GM12878 (cell line): ENCODE results near the gene RBM6. TPM values are rescaled to one million over a fixed set of nuclear protein-coding genes. Genes with fewer than 3 reads are reported as not detected.

Source experiments
- ATAC-seq: fragments of 200-7000 bp; cut with Tn5 transposase; 3 replicates; pipeline ENCODE4 v1.9.1; 2020; ENCODE audit warnings: mild to moderate bottlenecking, moderate library complexity
- BruUV-seq: library from RNA; stranded (reverse); fragments of 400-500 nt; replicated peaks from 2 replicates; lab custom pipeline; 2021; lab: Mats Ljungman, UMichigan
- CTCF ChIA-PET: fragments of 300-600 bp; sonication (Branson Sonifier 250); formaldehyde crosslinking; extraction: SDS; loops from one replicate; lab custom pipeline; 2021; ENCODE audit warnings: inconsistent platforms; lab: Yijun Ruan, JAX
- POLR2A ChIA-PET: fragments of 350-600 bp; formaldehyde crosslinking; extraction: SDS; loops from one replicate; lab custom pipeline; 2021; ENCODE audit warnings: inconsistent platforms; lab: Charles Lee
- RAD21 ChIA-PET: fragments of 300-600 bp; sonication (Branson Sonifier 250); formaldehyde crosslinking; loops from one replicate; lab custom pipeline; 2023; ENCODE audit warnings: antibody characterized with exemption; ENCODE audit not compliant: unreplicated experiment; lab: Charles Lee
- SMC1A ChIA-PET: fragments of 300-600 bp; sonication (Branson Sonifier 250); formaldehyde crosslinking; loops from one replicate; lab custom pipeline; 2023; ENCODE audit not compliant: unreplicated experiment, uncharacterized antibody; lab: Charles Lee
- DNase-seq: peaks from one replicate; pipeline ENCODE4 v3.0.0-alpha.2; 2011; ENCODE audit warnings: low read depth, low spot score
- FAIRE-seq: peaks from 3 replicates; lab custom pipeline; 2011; peaks lifted over from hg19 to GRCh38; lab: Jason Lieb, UNC
- H2AFZ ChIP-seq: 2 replicates; pipeline ENCODE4 v1.6.0; 2011; ENCODE audit warnings: low read depth, low read length, control low read depth; ENCODE audit not compliant: control insufficient read depth
- H3K27ac ChIP-seq: 2 replicates; pipeline ENCODE4 v1.5.1; 2011; ENCODE audit warnings: control low read depth; ENCODE audit not compliant: control insufficient read depth, insufficient read depth
- H3K27me3 ChIP-seq, 2 experiments: replicated peaks in 1 of 2; 2 replicates each; pipeline versions ENCODE4 v1.6.0 to v1.6.1; 2011; ENCODE audit warnings: low read length in 1 of 2; ENCODE audit not compliant: control insufficient read depth in 2 of 2, insufficient read depth in 2 of 2
- H3K36me3 ChIP-seq, 2 experiments: 2 replicates each; pipeline ENCODE4 v1.5.1; 2011; ENCODE audit warnings: low read length in 1 of 2; ENCODE audit not compliant: control insufficient read depth in 2 of 2, insufficient read depth in 2 of 2
- H3K4me1 ChIP-seq: 2 replicates; pipeline ENCODE4 v1.6.1; 2011; ENCODE audit warnings: mild to moderate bottlenecking, low read length, moderate library complexity, mixed read lengths; ENCODE audit not compliant: control insufficient read depth, insufficient read depth
- H3K4me2 ChIP-seq: 2 replicates; pipeline ENCODE4 v1.6.0; 2011; ENCODE audit warnings: control low read depth; ENCODE audit not compliant: control insufficient read depth, insufficient read depth
- H3K4me3 ChIP-seq: fragments of 200-600 bp; sonication (generic); 2 replicates; pipeline ENCODE4 v1.5.1; 2016
- H3K79me2 ChIP-seq: 2 replicates; pipeline ENCODE4 v1.6.0; 2011; ENCODE audit warnings: low read length; ENCODE audit not compliant: control insufficient read depth, insufficient read depth
- H3K9ac ChIP-seq: 2 replicates; pipeline ENCODE4 v1.8.0; 2011; ENCODE audit warnings: low read length, control low read depth, mixed read lengths; ENCODE audit not compliant: control insufficient read depth, insufficient read depth
- H3K9me3 ChIP-seq: replicated peaks from 3 replicates; pipeline ENCODE4 v1.5.1; 2011; ENCODE audit warnings: mild to moderate bottlenecking, low read length; ENCODE audit not compliant: control insufficient read depth, insufficient read depth
- H4K20me1 ChIP-seq: 2 replicates; pipeline ENCODE4 v1.6.0; 2011; ENCODE audit not compliant: control insufficient read depth, insufficient read depth
- EGR1 ChIP-seq, 2 experiments: IDR thresholded peaks; 1 replicate in 1 of 2; 2 replicates in 1 of 2; pipeline ENCODE4 v1.6.1; 2011 to 2012; ENCODE audit warnings: low read depth in 2 of 2, low read length in 2 of 2, borderline replicate concordance in 1 of 2, mild to moderate bottlenecking in 1 of 2, moderate library complexity in 1 of 2
- GABPA ChIP-seq: IDR thresholded peaks from 2 replicates; pipeline ENCODE4 v1.6.1; 2014; ENCODE audit warnings: antibody characterized with exemption, low read depth, mild to moderate bottlenecking, inconsistent platforms
- RAD21 ChIP-seq: IDR thresholded peaks from 2 replicates; pipeline ENCODE4 v1.6.1; 2011; ENCODE audit warnings: mild to moderate bottlenecking, low read depth, low read length, moderate library complexity; ENCODE audit not compliant: insufficient read depth
- RB1 ChIP-seq: fragments of 450-650 bp; formaldehyde crosslinking; IDR thresholded peaks from 2 replicates; pipeline ENCODE4 v1.6.1; 2017; ENCODE audit warnings: mild to moderate bottlenecking, borderline replicate concordance
- STAT1 ChIP-seq: fragments of 450-650 bp; conservative IDR thresholded peaks from 2 replicates; pipeline ENCODE4 v1.6.1; 2014; ENCODE audit warnings: antibody characterized with exemption, mild to moderate bottlenecking
- TARDBP ChIP-seq: IDR thresholded peaks from 2 replicates; pipeline ENCODE4 v1.6.1; 2016; ENCODE audit warnings: borderline replicate concordance
- WRNIP1 ChIP-seq: IDR thresholded peaks from 2 replicates; pipeline ENCODE4 v1.6.1; 2011; ENCODE audit warnings: low read depth, low read length, improper control_type of control experiment, borderline replicate concordance
- ZSCAN29 ChIP-seq: fragments of 450-650 bp; IDR thresholded peaks from 2 replicates; pipeline ENCODE4 v1.6.1; 2017; ENCODE audit warnings: mild to moderate bottlenecking, moderate library complexity
- WGBS: methylation state at CpG from one replicate; pipeline ENCODE4 v1.1.6; 2016; ENCODE audit warnings: low lambda C conversion rate; ENCODE audit not compliant: insufficient replicate concordance, insufficient coverage; ENCODE audit errors: missing lambda C conversion rate; 5-methylcytosine and 5-hydroxymethylcytosine counted together
- in situ Hi-C: fragments of 300-500 bp; cut with MboI; formaldehyde crosslinking; loops from 9 replicates; pipeline ENCODE4 v1.14.3; 2018; ENCODE audit warnings: mixed read lengths
- intact Hi-C: fragments of 100-400 bp; cut with micrococcal nuclease; formaldehyde crosslinking; loops from one replicate; pipeline ENCODE4 v1.14.2; 2022; ENCODE audit not compliant: unreplicated experiment
- polyA plus RNA-seq, 11 experiments: library from polyadenylated mRNA; depleted of rRNA in 4 of 11; unstranded in 6 of 11; stranded (reverse) in 5 of 11; fragments of >200 nt; fragmentation: Nextera tagmentation in 4 of 11; fragmentation: Illumina TruSeq in 1 of 11; extraction: Ambion mirVana in 4 of 11; extraction: Trizol in 1 of 11; gene quantifications; 1 replicate in 1 of 11; 2 replicates in 10 of 11; pipeline versions ENCODE4 v1.2.1 to v1.2.3, GENCODE V29; 2011 to 2016; ENCODE audit warnings: inconsistent platforms in 2 of 11, missing spikeins in 2 of 11, low read depth in 1 of 11
- total RNA-seq, 4 experiments: library from RNA; depleted of rRNA in 3 of 4; stranded (reverse); fragments of >200 nt in 3 of 4; fragmentation: Illumina TruSeq in 1 of 4; extraction: Trizol in 1 of 4; gene quantifications; 2 replicates each; pipeline versions ENCODE4 v1.2.1 to v1.2.3, GENCODE V29; 2013 to 2021
- TF ChIP-seq, protein P1 (sequence below): fragments of 450-650 bp; IDR thresholded peaks from 2 replicates; pipeline ENCODE4 v1.6.1; 2017; ENCODE audit warnings: mild to moderate bottlenecking, moderate library complexity
- TF ChIP-seq, protein P2 (sequence below), 3 experiments: IDR thresholded peaks in 2 of 3; conservative IDR thresholded peaks in 1 of 3; 2 replicates each; pipeline ENCODE4 v1.5.1; 2011; ENCODE audit warnings: low read depth in 3 of 3, low read length in 3 of 3, mild to moderate bottlenecking in 3 of 3, control low read depth in 2 of 3, moderate library complexity in 2 of 3, inconsistent platforms in 1 of 3, mixed read lengths in 1 of 3; ENCODE audit not compliant: control insufficient read depth in 2 of 3, insufficient read depth in 1 of 3; ENCODE audit errors: extremely low read depth in 1 of 3

The RBM6 gene
- total and polyA plus RNA-seq, 10 of the 15 experiments (the other 5 are each of a cell fraction or from before 2014, with no cell fraction given) = 45.3 to 103 (median 81.3) TPM

DNA sequence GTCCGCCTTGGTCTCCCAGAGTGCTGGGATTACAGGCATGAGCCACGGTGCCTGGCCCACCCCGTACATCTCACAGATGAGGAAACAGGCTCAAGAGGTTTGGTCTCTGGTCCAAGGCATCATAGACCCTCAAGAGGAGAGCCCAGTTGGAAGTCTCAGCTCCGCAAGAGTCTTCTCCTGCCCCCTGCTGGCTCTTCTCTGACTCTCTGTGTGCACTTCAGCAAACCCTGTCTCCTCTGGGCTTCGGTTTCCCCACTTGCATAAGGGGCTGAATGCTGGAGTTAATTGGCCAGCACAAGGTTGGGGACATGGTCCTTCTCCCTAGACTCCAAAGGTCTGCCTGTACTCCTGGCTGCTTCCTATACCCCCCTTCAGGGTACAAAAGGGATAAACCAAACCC lies 40.1 kb upstream of the RBM6 start:
- no peaks in the 10 kb centered on the region for H4K20me1 ChIP-seq
- SMC1A ChIA-PET = interaction anchor here (0.9 to 1.6 kb wide), 3 partner anchors 58 to 95 kb away, joined by 3 to 5 read pairs (median 4); no protein-coding TSS in a partner anchor
- peaks cover 15% of the 10 kb centered on the region for H3K4me1 ChIP-seq
- FAIRE-seq (peak; percentile 27), DNase-seq (no peak), ATAC-seq (no peak)
- WGBS = 80% methylated on average over 5 of the region's 5 CpGs
- H3K4me3 ChIP-seq = no peak overlapping the region
- H3K79me2 ChIP-seq = no peaks in the 10 kb centered on the region
- H3K9me3 ChIP-seq = no peaks in the 10 kb centered on the region
- no peak for TF ChIP-seq GABPA
- TF ChIP-seq RB1 = no peak
- TF ChIP-seq, protein P1, sequence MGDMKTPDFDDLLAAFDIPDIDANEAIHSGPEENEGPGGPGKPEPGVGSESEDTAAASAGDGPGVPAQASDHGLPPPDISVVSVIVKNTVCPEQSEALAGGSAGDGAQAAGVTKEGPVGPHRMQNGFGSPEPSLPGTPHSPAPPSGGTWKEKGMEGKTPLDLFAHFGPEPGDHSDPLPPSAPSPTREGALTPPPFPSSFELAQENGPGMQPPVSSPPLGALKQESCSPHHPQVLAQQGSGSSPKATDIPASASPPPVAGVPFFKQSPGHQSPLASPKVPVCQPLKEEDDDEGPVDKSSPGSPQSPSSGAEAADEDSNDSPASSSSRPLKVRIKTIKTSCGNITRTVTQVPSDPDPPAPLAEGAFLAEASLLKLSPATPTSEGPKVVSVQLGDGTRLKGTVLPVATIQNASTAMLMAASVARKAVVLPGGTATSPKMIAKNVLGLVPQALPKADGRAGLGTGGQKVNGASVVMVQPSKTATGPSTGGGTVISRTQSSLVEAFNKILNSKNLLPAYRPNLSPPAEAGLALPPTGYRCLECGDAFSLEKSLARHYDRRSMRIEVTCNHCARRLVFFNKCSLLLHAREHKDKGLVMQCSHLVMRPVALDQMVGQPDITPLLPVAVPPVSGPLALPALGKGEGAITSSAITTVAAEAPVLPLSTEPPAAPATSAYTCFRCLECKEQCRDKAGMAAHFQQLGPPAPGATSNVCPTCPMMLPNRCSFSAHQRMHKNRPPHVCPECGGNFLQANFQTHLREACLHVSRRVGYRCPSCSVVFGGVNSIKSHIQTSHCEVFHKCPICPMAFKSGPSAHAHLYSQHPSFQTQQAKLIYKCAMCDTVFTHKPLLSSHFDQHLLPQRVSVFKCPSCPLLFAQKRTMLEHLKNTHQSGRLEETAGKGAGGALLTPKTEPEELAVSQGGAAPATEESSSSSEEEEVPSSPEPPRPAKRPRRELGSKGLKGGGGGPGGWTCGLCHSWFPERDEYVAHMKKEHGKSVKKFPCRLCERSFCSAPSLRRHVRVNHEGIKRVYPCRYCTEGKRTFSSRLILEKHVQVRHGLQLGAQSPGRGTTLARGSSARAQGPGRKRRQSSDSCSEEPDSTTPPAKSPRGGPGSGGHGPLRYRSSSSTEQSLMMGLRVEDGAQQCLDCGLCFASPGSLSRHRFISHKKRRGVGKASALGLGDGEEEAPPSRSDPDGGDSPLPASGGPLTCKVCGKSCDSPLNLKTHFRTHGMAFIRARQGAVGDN = no peak
- no peak for TF ChIP-seq ZSCAN29
- TF ChIP-seq EGR1 (IDR thresholded peaks at IDR 0.05; ENCODE audit: borderline replicate concordance in 1 of 2, low read depth in 2 of 2, low read length in 2 of 2) = no peak
- TF ChIP-seq STAT1 = no peak
- TF ChIP-seq TARDBP = no peak
- peak; percentile 27; the same call in 1 of the 2 replicates for TF ChIP-seq RAD21
- no peak for TF ChIP-seq WRNIP1
- TF ChIP-seq, protein P2, sequence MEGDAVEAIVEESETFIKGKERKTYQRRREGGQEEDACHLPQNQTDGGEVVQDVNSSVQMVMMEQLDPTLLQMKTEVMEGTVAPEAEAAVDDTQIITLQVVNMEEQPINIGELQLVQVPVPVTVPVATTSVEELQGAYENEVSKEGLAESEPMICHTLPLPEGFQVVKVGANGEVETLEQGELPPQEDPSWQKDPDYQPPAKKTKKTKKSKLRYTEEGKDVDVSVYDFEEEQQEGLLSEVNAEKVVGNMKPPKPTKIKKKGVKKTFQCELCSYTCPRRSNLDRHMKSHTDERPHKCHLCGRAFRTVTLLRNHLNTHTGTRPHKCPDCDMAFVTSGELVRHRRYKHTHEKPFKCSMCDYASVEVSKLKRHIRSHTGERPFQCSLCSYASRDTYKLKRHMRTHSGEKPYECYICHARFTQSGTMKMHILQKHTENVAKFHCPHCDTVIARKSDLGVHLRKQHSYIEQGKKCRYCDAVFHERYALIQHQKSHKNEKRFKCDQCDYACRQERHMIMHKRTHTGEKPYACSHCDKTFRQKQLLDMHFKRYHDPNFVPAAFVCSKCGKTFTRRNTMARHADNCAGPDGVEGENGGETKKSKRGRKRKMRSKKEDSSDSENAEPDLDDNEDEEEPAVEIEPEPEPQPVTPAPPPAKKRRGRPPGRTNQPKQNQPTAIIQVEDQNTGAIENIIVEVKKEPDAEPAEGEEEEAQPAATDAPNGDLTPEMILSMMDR (IDR thresholded peaks at IDR 0.05 in 2 of 3, conservative IDR thresholded peaks at IDR 0.05 in 1 of 3; ENCODE audit: control insufficient read depth in 2 of 3, extremely low read depth in 1 of 3, insufficient read depth in 1 of 3, low read depth in 3 of 3, low read length in 3 of 3) = peak in 2 of 3 experiments; percentile 29 to 30; a peak in 2 of 6 replicates
- no peak overlapping the region for H3K9ac ChIP-seq
- H3K36me3 ChIP-seq = no peaks in the 10 kb centered on the region
- in situ Hi-C loops = no loop called here
- intact Hi-C loops = no loop called here
- no peak overlapping the region for H3K27ac ChIP-seq
- no peaks in the 10 kb centered on the region for H3K27me3 ChIP-seq
- CTCF ChIA-PET = interaction anchor here (1.1 to 3.8 kb wide), 5 partner anchors 16 to 690 kb away, joined by 3 to 28 read pairs (median 5); partner anchors contain the start of gene INKA1
- no peak overlapping the region for H3K4me2 ChIP-seq
- RAD21 ChIA-PET = interaction anchor here (0.6 to 1.6 kb wide), 3 partner anchors 40 to 97 kb away, joined by 3 to 4 read pairs (median 3); partner anchors contain the start of genes INKA1 and RBM6
- BruUV-seq = no TSS peak
- no peak overlapping the region for H2AFZ ChIP-seq
- POLR2A ChIA-PET = interaction anchor here (0.6 kb wide), 3 partner anchors 9 to 184 kb away, joined by 3 to 6 read pairs (median 3); no protein-coding TSS in a partner anchor
